Femur (tissue), 1 donor: ENCODE results near the gene CCDC187.

ENCODE experiments used
- DNase-seq: peaks from one replicate; pipeline ENCODE4 v3.0.0-alpha.2; 2017

CCDC187 gene

GRCh38 chr9:136311051-136312008, 7.4 kb upstream of the CCDC187 start:
- DNase-seq = no peak

GRCh38 chr9:136310273-136311030, 6.6 kb upstream of the CCDC187 start:
- no peak for DNase-seq

GRCh38 chr9:136309806-136310220, 5.9 kb upstream of the CCDC187 start:
- DNase-seq = no peak

- no peak for DNase-seq
These were observed 5.4 kb upstream of the CCDC187 start for GRCh38 chr9:136309101-136309801.

- DNase-seq = no peak
These were observed 4.8 kb upstream of the CCDC187 start for GRCh38 chr9:136308702-136309053.

- DNase-seq = no peak
These were observed 4.3 kb upstream of the CCDC187 start for GRCh38 chr9:136308006-136308701.

GRCh38 chr9:136307215-136307750, 3.4 kb upstream of the CCDC187 start:
- no peak for DNase-seq

GRCh38 chr9:136306211-136307208, 2.6 kb upstream of the CCDC187 start:
- DNase-seq = no peak

GRCh38 chr9:136305804-136306203, 1.9 kb upstream of the CCDC187 start:
- no peak for DNase-seq

- no peak for DNase-seq
These were observed 1.1 kb upstream of the CCDC187 start for GRCh38 chr9:136304981-136305380.

GRCh38 chr9:136304456-136304855, 562 bp upstream of the CCDC187 start:
- no peak for DNase-seq

GRCh38 chr9:136303066-136303824, 649 bp downstream of the CCDC187 start:
- no peak for DNase-seq

GRCh38 chr9:136302527-136302926, 1.4 kb downstream of the CCDC187 start:
- no peak for DNase-seq

- no peak for DNase-seq
These were observed 3.0 kb downstream of the CCDC187 start for GRCh38 chr9:136300866-136301265.

- DNase-seq = no peak
These were observed 3.8 kb downstream of the CCDC187 start for GRCh38 chr9:136300016-136300545.

- DNase-seq = no peak
These were observed 4.4 kb downstream of the CCDC187 start for GRCh38 chr9:136299541-136299940.

GRCh38 chr9:136299116-136299515, 4.8 kb downstream of the CCDC187 start:
- no peak for DNase-seq

- DNase-seq = no peak
These were observed 5.8 kb downstream of the CCDC187 start for GRCh38 chr9:136297766-136298735.
